Chondrocyte (in vitro differentiated cells): ENCODE results near the gene GPS1. TPM values are rescaled to one million over a fixed set of nuclear protein-coding genes. Genes with fewer than 3 reads are reported as not detected.

Source experiments
- DNase-seq: peaks from one replicate; pipeline ENCODE4 v3.0.0; 2021; ENCODE audit warnings: mixed read lengths, low spot score
- H3K27ac Mint-ChIP-seq: one replicate; pipeline ENCODE4 v1.8.0; 2021; ENCODE audit warnings: mild to moderate bottlenecking, moderate library complexity, mixed read lengths; ENCODE audit not compliant: unreplicated experiment
- H3K27me3 Mint-ChIP-seq: 2 replicates; pipeline ENCODE4 v1.8.0; 2021; ENCODE audit warnings: low read depth, mixed read lengths
- H3K36me3 Mint-ChIP-seq: 2 replicates; pipeline ENCODE4 v1.8.0; 2021; ENCODE audit warnings: low read depth, mixed read lengths
- H3K4me1 Mint-ChIP-seq: 2 replicates; pipeline ENCODE4 v1.8.0; 2021; ENCODE audit warnings: low read depth, mild to moderate bottlenecking, mixed read lengths
- H3K4me3 Mint-ChIP-seq: one replicate; pipeline ENCODE4 v1.8.0; 2021; ENCODE audit warnings: mild to moderate bottlenecking, moderate library complexity, mixed read lengths; ENCODE audit not compliant: unreplicated experiment
- H3K9me3 Mint-ChIP-seq: 2 replicates; pipeline ENCODE4 v1.8.0; 2021; ENCODE audit warnings: low read depth, mixed read lengths
- CTCF ChIP-seq: fragments of 200-600 bp; sonication (generic); IDR thresholded peaks from 2 replicates; pipeline ENCODE4 v1.5.0; 2021; ENCODE audit warnings: antibody characterized with exemption, mild to moderate bottlenecking, moderate library complexity
- total RNA-seq: library from RNA; stranded (reverse); gene quantifications from 3 replicates; pipeline ENCODE4 v1.2.1, GENCODE V29; 2021

The GPS1 gene
- total RNA-seq, 1 donor from 2014 or later, result 82.8 TPM

GRCh38 chr17:82030470-82031302 lies 21.0 kb upstream of the GPS1 start:
- peak; percentile 93 for TF ChIP-seq CTCF
- no peaks in the 10 kb centered on the region for H3K36me3 Mint-ChIP-seq
- no peaks in the 10 kb centered on the region for H3K9me3 Mint-ChIP-seq
- peak overlapping the region; percentile 76 for H3K4me3 Mint-ChIP-seq
- peaks cover 11% of the 10 kb centered on the region for H3K4me1 Mint-ChIP-seq
- no peak for DNase-seq
- no peaks in the 10 kb centered on the region for H3K27me3 Mint-ChIP-seq
- H3K27ac Mint-ChIP-seq, result peak overlapping the region; percentile 57

DNA sequence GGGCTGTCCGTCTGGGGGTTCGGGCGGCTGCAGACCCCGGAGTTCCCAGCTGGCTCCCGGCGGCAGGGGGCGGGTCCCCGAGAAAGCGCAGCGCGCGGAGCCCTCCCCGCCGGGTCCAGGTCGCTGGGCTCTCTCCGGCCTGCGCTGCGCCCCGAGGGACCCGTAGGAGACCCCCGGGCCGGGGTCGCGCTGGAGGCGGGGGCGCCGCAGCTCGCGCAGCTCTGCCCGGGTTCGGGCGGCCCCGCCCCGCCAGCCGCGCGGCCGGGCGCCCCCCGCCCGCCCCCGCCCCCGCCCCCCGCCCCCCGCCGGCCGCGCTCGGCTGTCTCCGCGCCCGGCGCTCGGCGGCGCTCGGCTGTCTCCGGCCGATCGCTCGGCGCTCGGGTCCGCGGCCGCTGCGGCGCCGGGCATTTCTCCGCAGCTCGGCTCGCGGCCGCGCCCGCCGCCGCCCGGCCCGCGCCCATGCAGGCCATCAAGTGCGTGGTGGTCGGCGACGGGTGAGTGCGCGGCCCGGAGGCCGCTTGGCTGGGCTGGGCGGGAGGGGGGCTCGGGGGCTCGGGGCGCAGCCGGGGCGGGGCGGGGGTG lies 20.3 kb upstream of the GPS1 start, which contains the start of gene RAC3:
TSS of gene RAC3 (plus strand) at position 376 of the 582 bp plus-strand sequence. CDS start at position 460, 84 bp downstream.
- no peak for TF ChIP-seq CTCF
- Mint-ChIP-seq H3K27me3 (no peaks in the 10 kb centered on the region), H3K4me1 (peaks cover 11% of the 10 kb centered on the region), H3K36me3 (no peaks in the 10 kb centered on the region), H3K27ac (peak within 1 kb of the TSS; percentile 57), H3K4me3 (peak within 1 kb of the TSS; percentile 76), H3K9me3 (no peaks in the 10 kb centered on the region)
- no peak for DNase-seq

- Mint-ChIP-seq H3K27me3 (no peaks in the 10 kb centered on the region), H3K4me1 (peaks cover 14% of the 10 kb centered on the region), H3K27ac (no peak overlapping the region), H3K36me3 (no peaks in the 10 kb centered on the region), H3K9me3 (no peaks in the 10 kb centered on the region), H3K4me3 (peak overlapping the region; percentile 61)
- TF ChIP-seq CTCF, result no peak
- DNase-seq, result no peak
These were observed 19.6 kb upstream of the GPS1 start for GRCh38 chr17:82031885-82032627.

- Mint-ChIP-seq H3K27ac (no peak overlapping the region), H3K36me3 (no peaks in the 10 kb centered on the region), H3K4me1 (peaks cover 19% of the 10 kb centered on the region), H3K27me3 (no peaks in the 10 kb centered on the region), H3K4me3 (peak overlapping the region; percentile 61), H3K9me3 (no peaks in the 10 kb centered on the region)
- no peak for DNase-seq
- no peak for TF ChIP-seq CTCF
These were observed 18.2 kb upstream of the GPS1 start for GRCh38 chr17:82033359-82034085.
